SK-N-SH treated with all-trans-retinoic acid at 6 μM for 48 hours (cell line): Measurements from ENCODE around the gene AKNA.

Experiments
- ATAC-seq: fragments of 200-7000 bp; cut with Tn5 transposase; 3 replicates; pipeline ENCODE4 v1.9.1; 2020; ENCODE audit warnings: mild to moderate bottlenecking, moderate library complexity
- ARNTL ChIP-seq: fragments of 450-650 bp; formaldehyde crosslinking; IDR thresholded peaks from 2 replicates; pipeline ENCODE4 v1.5.0; 2020; ENCODE audit warnings: low read depth, mild to moderate bottlenecking, moderate library complexity, borderline replicate concordance
- BACH2 ChIP-seq: fragments of 250-450 bp; sonication (Bioruptor Pico); IDR thresholded peaks from 2 replicates; pipeline ENCODE4 v1.9.0; 2021; ENCODE audit warnings: mild to moderate bottlenecking, borderline replicate concordance
- CREB5 ChIP-seq: fragments of 250-450 bp; sonication (Bioruptor Pico); IDR thresholded peaks from 2 replicates; pipeline ENCODE4 v1.5.1; 2020; ENCODE audit warnings: low read depth, mild to moderate bottlenecking, moderate library complexity
- CSDC2 ChIP-seq: fragments of 250-450 bp; sonication (Bioruptor Pico); IDR thresholded peaks from 2 replicates; pipeline ENCODE4 v1.5.0; 2020; ENCODE audit warnings: mild to moderate bottlenecking, moderate library complexity
- CSRNP3 ChIP-seq: fragments of 250-450 bp; sonication (Bioruptor Pico); IDR thresholded peaks from 2 replicates; pipeline ENCODE4 v1.5.1; 2021; ENCODE audit warnings: mild to moderate bottlenecking, moderate library complexity
- ESRRG ChIP-seq: fragments of 250-450 bp; sonication (Bioruptor Pico); IDR thresholded peaks from 2 replicates; pipeline ENCODE4 v1.6.1; 2021; ENCODE audit warnings: mild to moderate bottlenecking
- GLIS3 ChIP-seq: fragments of 250-450 bp; sonication (Bioruptor Pico); IDR thresholded peaks from 2 replicates; pipeline ENCODE4 v1.5.0; 2020; ENCODE audit warnings: mild to moderate bottlenecking, moderate library complexity
- ISL1 ChIP-seq: fragments of 250-450 bp; sonication (Bioruptor Pico); IDR thresholded peaks from 2 replicates; pipeline ENCODE4 v2.1.2; 2022; ENCODE audit warnings: mild to moderate bottlenecking, moderate library complexity
- OSR1 ChIP-seq: fragments of 250-450 bp; sonication (Bioruptor Pico); IDR thresholded peaks from 2 replicates; pipeline ENCODE4 v1.8.0; 2022; ENCODE audit warnings: moderate library complexity, mild to moderate bottlenecking, inconsistent platforms
- PPARA ChIP-seq: fragments of 250-450 bp; sonication (Bioruptor Pico); IDR thresholded peaks from 2 replicates; pipeline ENCODE4 v1.5.0; 2020; ENCODE audit warnings: mild to moderate bottlenecking, borderline replicate concordance
- SNAI2 ChIP-seq: fragments of 250-450 bp; sonication (Bioruptor Pico); IDR thresholded peaks from 2 replicates; pipeline ENCODE4 v1.5.0; 2020; ENCODE audit warnings: mild to moderate bottlenecking, moderate library complexity
- TOX ChIP-seq: fragments of 250-450 bp; sonication (Bioruptor Pico); IDR thresholded peaks from 2 replicates; pipeline ENCODE4 v1.8.0; 2021; ENCODE audit warnings: mild to moderate bottlenecking, moderate library complexity, borderline replicate concordance
- TSHZ2 ChIP-seq: fragments of 250-450 bp; sonication (Bioruptor Pico); IDR thresholded peaks from 2 replicates; pipeline ENCODE4 v1.5.0; 2020; ENCODE audit warnings: mild to moderate bottlenecking, moderate library complexity
- ZC3H10 ChIP-seq: fragments of 250-450 bp; sonication (Bioruptor Pico); IDR thresholded peaks from 2 replicates; pipeline ENCODE4 v1.5.1; 2021; ENCODE audit warnings: mild to moderate bottlenecking, moderate library complexity
- ZFP30 ChIP-seq: fragments of 450-650 bp; formaldehyde crosslinking; IDR thresholded peaks from 2 replicates; pipeline ENCODE4 v1.5.0; 2022; ENCODE audit warnings: mild to moderate bottlenecking, moderate library complexity
- ZNF70 ChIP-seq: fragments of 450-650 bp; formaldehyde crosslinking; IDR thresholded peaks from 2 replicates; pipeline ENCODE4 v1.5.0; 2020; ENCODE audit warnings: mild to moderate bottlenecking, moderate library complexity
- ZNF8 ChIP-seq: fragments of 450-650 bp; formaldehyde crosslinking; IDR thresholded peaks from 2 replicates; pipeline ENCODE4 v1.5.0; 2020; ENCODE audit warnings: mild to moderate bottlenecking, moderate library complexity
- TF ChIP-seq, protein P1 (sequence below): fragments of 250-450 bp; sonication (Bioruptor Pico); IDR thresholded peaks from 2 replicates; pipeline ENCODE4 v1.8.0; 2021; ENCODE audit warnings: low read depth, mild to moderate bottlenecking, moderate library complexity, borderline replicate concordance

The AKNA gene

GRCh38 chr9:114317665-114318357 lies 70.0 kb downstream of the AKNA start:
- ATAC-seq, result no peak
- TF ChIP-seq ZFP30 (CRISPR knock-in tag), result no peak
- TF ChIP-seq ESRRG (CRISPR knock-in tag), result no peak
- TF ChIP-seq TSHZ2 (CRISPR knock-in tag), result no peak
- no peak for TF ChIP-seq OSR1
- TF ChIP-seq ARNTL, result no peak
- no peak for TF ChIP-seq CSDC2 (CRISPR knock-in tag)
- no peak for TF ChIP-seq SNAI2 (CRISPR knock-in tag)
- TF ChIP-seq GLIS3, result no peak
- TF ChIP-seq, protein P1, sequence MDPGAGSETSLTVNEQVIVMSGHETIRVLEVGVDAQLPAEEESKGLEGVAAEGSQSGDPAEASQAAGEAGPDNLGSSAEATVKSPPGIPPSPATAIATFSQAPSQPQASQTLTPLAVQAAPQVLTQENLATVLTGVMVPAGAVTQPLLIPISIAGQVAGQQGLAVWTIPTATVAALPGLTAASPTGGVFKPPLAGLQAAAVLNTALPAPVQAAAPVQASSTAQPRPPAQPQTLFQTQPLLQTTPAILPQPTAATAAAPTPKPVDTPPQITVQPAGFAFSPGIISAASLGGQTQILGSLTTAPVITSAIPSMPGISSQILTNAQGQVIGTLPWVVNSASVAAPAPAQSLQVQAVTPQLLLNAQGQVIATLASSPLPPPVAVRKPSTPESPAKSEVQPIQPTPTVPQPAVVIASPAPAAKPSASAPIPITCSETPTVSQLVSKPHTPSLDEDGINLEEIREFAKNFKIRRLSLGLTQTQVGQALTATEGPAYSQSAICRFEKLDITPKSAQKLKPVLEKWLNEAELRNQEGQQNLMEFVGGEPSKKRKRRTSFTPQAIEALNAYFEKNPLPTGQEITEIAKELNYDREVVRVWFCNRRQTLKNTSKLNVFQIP (CRISPR knock-in tag), result no peak
- TF ChIP-seq ZNF8 (CRISPR knock-in tag), result no peak
- no peak for TF ChIP-seq TOX (CRISPR knock-in tag)
- TF ChIP-seq ISL1 (CRISPR knock-in tag), result no peak
- no peak for TF ChIP-seq CSRNP3 (CRISPR knock-in tag)
- no peak for TF ChIP-seq PPARA (CRISPR knock-in tag)
- TF ChIP-seq CREB5 (CRISPR knock-in tag), result no peak

GRCh38 chr9:114316605-114317230 lies 71.1 kb downstream of the AKNA start:
- no peak for ATAC-seq
- TF ChIP-seq TOX (CRISPR knock-in tag), result no peak

- TF ChIP-seq OSR1, result no peak
- no peak for TF ChIP-seq ZC3H10 (CRISPR knock-in tag)
- no peak for TF ChIP-seq SNAI2 (CRISPR knock-in tag)
- no peak for TF ChIP-seq CREB5 (CRISPR knock-in tag)
- no peak for TF ChIP-seq ZNF8 (CRISPR knock-in tag)
- no peak for TF ChIP-seq ZNF70 (CRISPR knock-in tag)
- TF ChIP-seq BACH2 (CRISPR knock-in tag), result no peak
- no peak for TF ChIP-seq TOX (CRISPR knock-in tag)
- no peak for ATAC-seq
Observed at GRCh38 chr9:114315723-114316363, 71.9 kb downstream of the AKNA start.
